Loucy (cell line): ENCODE data around the gene NUAK2.

Source experiments
- CTCF ChIP-seq: fragments of 200-600 bp; sonication (generic); conservative IDR thresholded peaks from 2 replicates; pipeline ENCODE4 v1.5.1; 2014; ENCODE audit warnings: mild to moderate bottlenecking, antibody characterized with exemption, low read length
- EZH2phosphoT487 ChIP-seq: fragments of 200-600 bp; IDR thresholded peaks from 2 replicates; pipeline ENCODE4 v1.6.1; 2018; ENCODE audit warnings: antibody characterized with exemption, mild to moderate bottlenecking, moderate library complexity, borderline replicate concordance

DNA sequence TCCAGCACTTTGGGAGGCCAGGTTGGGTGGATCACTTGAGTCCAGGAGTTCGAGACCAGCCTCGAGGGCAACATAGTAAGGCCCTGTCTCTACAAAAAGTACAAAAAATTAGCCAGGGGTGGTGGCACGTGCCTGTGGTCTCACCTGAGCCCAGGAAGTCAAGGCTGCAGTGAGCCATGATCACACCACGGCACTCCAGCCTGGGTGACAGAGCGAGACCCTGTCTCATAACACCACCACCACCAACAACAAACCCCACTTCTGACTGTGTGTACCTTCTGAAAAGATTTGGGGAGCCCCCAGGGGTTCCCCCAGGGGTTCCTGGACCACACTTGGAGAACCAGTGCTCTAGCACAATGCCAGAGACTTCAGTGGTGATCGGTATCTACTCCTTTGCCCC, 29.9 kb downstream of the NUAK2 start:
- TF ChIP-seq CTCF (no peak), EZH2phosphoT487 (no peak)
